ENCODE measurements around the gene SNAPC4. TPM values are rescaled to one million over a fixed set of nuclear protein-coding genes. Genes with fewer than 3 reads are reported as not detected.

SNAPC4 gene
- total and polyA plus RNA-seq, 8 donors = 5.8 to 14.2 (median 11.3) TPM

- Histone ChIP-seq H3K36me3 (peaks cover 0 to 49% of the 10 kb centered on the region in 2 donors), H3K27me3 (no peaks in the 10 kb centered on the region), H3K27ac (no peak overlapping the region), H3K4me3 (no peak overlapping the region), H3K4me1 (peaks cover 11 to 23% of the 10 kb centered on the region in 2 donors), H3K9me3 (no peaks in the 10 kb centered on the region)
- DNase-seq = no peak
- no peak for TF ChIP-seq CTCF (IDR thresholded peaks at IDR 0.05)
- intact Hi-C loops (cut with DNase I) = no loop called here
- ATAC-seq = no peak
Measured at GRCh38 chr9:136375096-136375495, 24.9 kb downstream of the SNAPC4 start.

- H3K9me3 ChIP-seq = no peaks in the 10 kb centered on the region
- TF ChIP-seq CTCF (IDR thresholded peaks at IDR 0.05) = no peak
- H3K27me3 ChIP-seq = no peaks in the 10 kb centered on the region
- no peak for ATAC-seq
- no peak overlapping the region for H3K27ac ChIP-seq
- intact Hi-C loops (cut with DNase I) = no loop called here
- no peak overlapping the region for H3K4me3 ChIP-seq
- peaks cover 11 to 23% of the 10 kb centered on the region in 2 donors for H3K4me1 ChIP-seq
- no peak for DNase-seq
- H3K36me3 ChIP-seq = peaks cover 0 to 49% of the 10 kb centered on the region in 2 donors
Measured at GRCh38 chr9:136374183-136374575, 25.8 kb downstream of the SNAPC4 start.

GRCh38 chr9:136373300-136374182 is 26.4 kb downstream of the SNAPC4 start, which contains the start of gene CARD9:
CARD9 (minus strand) TSS chr9:136373669; CDS start chr9:136372078, 1,591 bp downstream.
- H3K27ac ChIP-seq = peak within 1 kb of the TSS; percentile 39 to 82
- TF ChIP-seq CTCF (IDR thresholded peaks at IDR 0.05) = no peak
- H3K4me1 ChIP-seq = peaks cover 11 to 23% of the 10 kb centered on the region in 2 donors
- intact Hi-C loops (cut with DNase I) = no loop called here
- no peaks in the 10 kb centered on the region for H3K27me3 ChIP-seq
- no peaks in the 10 kb centered on the region for H3K9me3 ChIP-seq
- H3K36me3 ChIP-seq = peaks cover 0 to 45% of the 10 kb centered on the region in 2 donors
- H3K4me3 ChIP-seq = peak within 1 kb of the TSS; percentile 21 to 50
- DNase-seq = peak in 2 of 4 donors; percentile 76 to 89
- ATAC-seq = peak; percentile 67

- peak overlapping the region; percentile 39 to 82 for H3K27ac ChIP-seq
- no peaks in the 10 kb centered on the region for H3K27me3 ChIP-seq
- no peaks in the 10 kb centered on the region for H3K9me3 ChIP-seq
- intact Hi-C loops (cut with DNase I) = no loop called here
- TF ChIP-seq CTCF (IDR thresholded peaks at IDR 0.05) = no peak
- peaks cover 0 to 40% of the 10 kb centered on the region in 2 donors for H3K36me3 ChIP-seq
- peaks cover 11 to 23% of the 10 kb centered on the region in 2 donors for H3K4me1 ChIP-seq
- DNase-seq (peak; percentile 43 to 93 (median 80)), ATAC-seq (peak; percentile 83)
- H3K4me3 ChIP-seq = peak overlapping the region; percentile 21 to 50
Measured at GRCh38 chr9:136372561-136373299, 27.2 kb downstream of the SNAPC4 start.

GRCh38 chr9:136372006-136372405 is 28.0 kb downstream of the SNAPC4 start:
- Histone ChIP-seq H3K36me3 (peaks cover 0 to 37% of the 10 kb centered on the region in 2 donors), H3K4me3 (peak overlapping the region in 1 of 2 donors; percentile 50), H3K4me1 (peaks cover 11 to 23% of the 10 kb centered on the region in 2 donors), H3K27me3 (no peaks in the 10 kb centered on the region), H3K9me3 (no peaks in the 10 kb centered on the region), H3K27ac (peak overlapping the region in 1 of 2 donors; percentile 82)
- ATAC-seq (no peak), DNase-seq (no peak)
- intact Hi-C loops (cut with DNase I) = no loop called here
- no peak for TF ChIP-seq CTCF (IDR thresholded peaks at IDR 0.05)

Data from left lung (tissue), 10 donors.